HCT116 (cell line): ENCODE measurements around the gene SFXN3. TPM values are rescaled to one million over a fixed set of nuclear protein-coding genes. Genes with fewer than 3 reads are reported as not detected.

Experiments used
- ATAC-seq: fragments of 200-7000 bp; cut with Tn5 transposase; 2 replicates; pipeline ENCODE4 v1.9.1; 2020; ENCODE audit warnings: mild to moderate bottlenecking, moderate library complexity
- BruUV-seq: library from RNA; stranded (reverse); fragments of 400-500 nt; replicated peaks from 2 replicates; lab custom pipeline; 2021; lab: Mats Ljungman, UMichigan
- CTCF ChIA-PET: fragments of 300-600 bp; sonication (Branson Sonifier 250); formaldehyde crosslinking; loops from one replicate; lab custom pipeline; 2021; ENCODE audit warnings: antibody characterized with exemption; lab: Charles Lee
- POLR2A ChIA-PET: fragments of 300-600, 350-600 bp; sonication (Branson Sonifier 250); formaldehyde crosslinking; loops from one replicate; lab custom pipeline; 2021; ENCODE audit warnings: antibody characterized with exemption; lab: Charles Lee
- RAD21 ChIA-PET, 2 experiments: fragments of 300-600 bp; sonication (Branson Sonifier 250); formaldehyde crosslinking; loops; one replicate each; lab custom pipeline; 2023; ENCODE audit warnings: low total read pairs in 2 of 2; ENCODE audit not compliant: uncharacterized antibody in 2 of 2, unreplicated experiment in 2 of 2, low non-redundant PET in 1 of 2; lab: Charles Lee
- DNase-seq: peaks from one replicate; pipeline ENCODE4 v3.0.0-alpha.2; 2010; ENCODE audit warnings: low read depth, low spot score
- H2AFZ ChIP-seq: fragments of 200-600 bp; shearing (Covaris generic), sonication (generic); 2 replicates; pipeline ENCODE4 v1.6.1; 2017; ENCODE audit warnings: low read depth, mixed run types, mixed read lengths, antibody characterized with exemption, low read length; ENCODE audit not compliant: poor library complexity, severe bottlenecking
- H3K27ac ChIP-seq: 2 replicates; pipeline ENCODE4 v1.5.1; 2012; ENCODE audit warnings: low read depth, low read length
- H3K27me3 ChIP-seq: fragments of 200-600 bp; sonication (generic); 2 replicates; pipeline ENCODE4 v1.6.1; 2016; ENCODE audit warnings: mixed run types, low read length, mixed read lengths; ENCODE audit not compliant: insufficient read depth
- H3K36me3 ChIP-seq, 2 experiments: fragments of 200-500 bp in 1 of 2; fragments of 200-600 bp in 1 of 2; sonication (Bioruptor generic) in 1 of 2; sonication (generic) in 1 of 2; 2 replicates each; pipeline versions ENCODE4 v1.5.1 to v1.6.1; 2014 to 2016; ENCODE audit warnings: low read length in 2 of 2, inconsistent platforms in 1 of 2, mixed read lengths in 1 of 2, mixed run types in 1 of 2; ENCODE audit not compliant: insufficient read depth in 2 of 2, control insufficient read depth in 1 of 2
- H3K4me1 ChIP-seq, 2 experiments: fragments of 200-600 bp in 1 of 2; sonication (generic) in 1 of 2; 2 replicates each; pipeline versions ENCODE4 v1.5.1 to v1.6.1; 2012 to 2017; ENCODE audit warnings: low read length in 2 of 2, inconsistent platforms in 1 of 2, mild to moderate bottlenecking in 1 of 2, mixed read lengths in 1 of 2, mixed run types in 1 of 2, moderate library complexity in 1 of 2; ENCODE audit not compliant: insufficient read depth in 2 of 2, control insufficient read depth in 1 of 2
- H3K4me2 ChIP-seq: fragments of 200-600 bp; sonication (generic); 2 replicates; pipeline ENCODE4 v1.6.1; 2017; ENCODE audit warnings: mixed run types, low read length, mixed read lengths
- H3K4me3 ChIP-seq, 2 experiments: fragments of 200-600 bp in 1 of 2; sonication (generic) in 1 of 2; replicated peaks in 1 of 2; 2 replicates each; pipeline ENCODE4 v1.5.1; 2011 to 2016; ENCODE audit warnings: low read length in 2 of 2, control low read depth in 1 of 2, low read depth in 1 of 2, mild to moderate bottlenecking in 1 of 2, mixed read lengths in 1 of 2, mixed run types in 1 of 2
- H3K79me2 ChIP-seq: fragments of 200-600 bp; sonication (generic); 2 replicates; pipeline ENCODE4 v1.6.1; 2017; ENCODE audit warnings: mild to moderate bottlenecking, mixed run types, low read length, moderate library complexity, mixed read lengths; ENCODE audit not compliant: insufficient read depth
- H3K9ac ChIP-seq: fragments of 200-600 bp; sonication (generic); 2 replicates; pipeline ENCODE4 v1.6.1; 2016; ENCODE audit warnings: low read length, mixed read lengths
- H3K9me2 ChIP-seq: fragments of 200-600 bp; sonication (generic), shearing (Covaris generic); 2 replicates; pipeline ENCODE4 v1.6.1; 2017; ENCODE audit warnings: mixed run types, mild to moderate bottlenecking, moderate library complexity; ENCODE audit not compliant: insufficient read depth
- H3K9me3 ChIP-seq, 2 experiments: fragments of 200-500 bp in 1 of 2; fragments of 200-600 bp in 1 of 2; sonication (Bioruptor generic) in 1 of 2; sonication (generic) in 1 of 2; 2 replicates each; pipeline ENCODE4 v1.6.1; 2014 to 2017; ENCODE audit warnings: low read length in 2 of 2, mixed read lengths in 2 of 2, inconsistent platforms in 1 of 2, low read depth in 1 of 2, mild to moderate bottlenecking in 1 of 2, mixed run types in 1 of 2, moderate library complexity in 1 of 2; ENCODE audit not compliant: control insufficient read depth in 1 of 2, insufficient read depth in 1 of 2
- H4K20me1 ChIP-seq: fragments of 200-600 bp; sonication (generic), shearing (Covaris generic); 2 replicates; pipeline ENCODE4 v1.6.1; 2017; ENCODE audit warnings: mixed run types, mild to moderate bottlenecking, moderate library complexity; ENCODE audit not compliant: insufficient read depth
- ATF3 ChIP-seq: IDR thresholded peaks from 2 replicates; pipeline ENCODE4 v1.6.1; 2012
- ELF1 ChIP-seq: IDR thresholded peaks from 2 replicates; pipeline ENCODE4 v1.6.1; 2012; ENCODE audit warnings: low read depth, borderline replicate concordance
- POLR2AphosphoS5 ChIP-seq: IDR thresholded peaks from 2 replicates; pipeline ENCODE4 v1.6.1; 2011; ENCODE audit warnings: mild to moderate bottlenecking, low read depth, low read length, moderate library complexity
- ZBTB33 ChIP-seq: IDR thresholded peaks from 2 replicates; pipeline ENCODE4 v1.6.1; 2011; ENCODE audit warnings: mild to moderate bottlenecking, low read length, moderate library complexity; ENCODE audit not compliant: insufficient replicate concordance; ENCODE audit errors: extremely low read depth
- intact Hi-C: fragments of 100-400 bp; cut with micrococcal nuclease; formaldehyde crosslinking; loops from 2 replicates; pipeline ENCODE4 v1.10.0; 2022
- total RNA-seq: library from RNA; stranded (reverse); gene quantifications from one replicate; pipeline ENCODE4 v1.2.1, GENCODE V29; 2021; ENCODE audit not compliant: unreplicated experiment

The SFXN3 gene
- total RNA-seq, 1 experiment from 2014 or later: 52.5 TPM

- H3K9me2 ChIP-seq: no peaks in the 10 kb centered on the region
- intact Hi-C loops: no loop called here
These were observed 21.3 kb downstream of the SFXN3 start for GRCh38 chr10:101052285-101052684.

More at GRCh38 chr10:101052285-101052684, 21.3 kb downstream of the SFXN3 start:
- peak; percentile 33 for ATAC-seq
- H3K4me2 ChIP-seq: peak overlapping the region; percentile 43
- peaks cover 18 to 36% of the 10 kb centered on the region in 2 experiments for H3K4me1 ChIP-seq
- H4K20me1 ChIP-seq: no peaks in the 10 kb centered on the region
- H3K79me2 ChIP-seq: peaks cover 74% of the 10 kb centered on the region
- no peak overlapping the region for H2AFZ ChIP-seq
- H3K9ac ChIP-seq: peak overlapping the region; percentile 43
- no peaks in the 10 kb centered on the region for H3K27me3 ChIP-seq
- ChIA-PET POLR2A (interaction anchor here (1.4 to 3.6 kb wide), 3 partner anchors 9 to 14 kb away, joined by 8 to 33 read pairs (median 9); partner anchors contain the start of gene KAZALD1), CTCF (interaction anchor here (0.7 to 6.1 kb wide), 10 partner anchors 9 to 90 kb away, joined by 3 to 118 read pairs (median 15); partner anchors contain the start of genes KAZALD1, PDZD7 and SFXN3), RAD21 (interaction anchor here (1.5 to 3.0 kb wide), 2 partner anchors 16 to 90 kb away, joined by 5 to 17 read pairs; no protein-coding TSS in a partner anchor)
- peak overlapping the region; percentile 60 for H3K27ac ChIP-seq
- no peak for DNase-seq
- no TSS peak for BruUV-seq
- no peaks in the 10 kb centered on the region for H3K9me3 ChIP-seq
- no peak overlapping the region for H3K4me3 ChIP-seq
- peaks cover 9 to 27% of the 10 kb centered on the region in 2 experiments; a peak in 3 of 4 replicates for H3K36me3 ChIP-seq
- TF ChIP-seq ELF1: no peak
- no peak for TF ChIP-seq ZBTB33
- TF ChIP-seq ATF3: no peak
- no peak for TF ChIP-seq POLR2AphosphoS5
